ENCODE measurements around the gene COP1. TPM values are rescaled to one million over a fixed set of nuclear protein-coding genes. Genes with fewer than 3 reads are reported as not detected.

Gene COP1
- total RNA-seq, 1 experiment from 2014 or later = 71.0 TPM

GRCh38 chr1:176073524-176074157 is 133.4 kb downstream of the COP1 start:
- Histone ChIP-seq H3K9me3 (ENCODE audit: low read length) (no peaks in the 10 kb centered on the region), H3K79me2 (ENCODE audit: low read length) (peaks cover 81% of the 10 kb centered on the region), H3K9ac (ENCODE audit: low read length) (no peak overlapping the region), H3K4me2 (ENCODE audit: low read depth, low read length, poor library complexity, severe bottlenecking) (no peak overlapping the region), H2AFZ (ENCODE audit: low read length) (no peak overlapping the region), H3K4me3 (ENCODE audit: low read length) (no peak overlapping the region), H3K36me3 (ENCODE audit: insufficient read depth, low read length) (peaks cover 6% of the 10 kb centered on the region), H3K27me3 (ENCODE audit: low read length) (no peaks in the 10 kb centered on the region), H3K27ac (ENCODE audit: low read length) (no peak overlapping the region), H3K9me2 (replicated peaks; ENCODE audit: insufficient read depth, low read length) (no peaks in the 10 kb centered on the region), H3K4me1 (ENCODE audit: low read length) (peaks cover 12% of the 10 kb centered on the region), H4K20me1 (ENCODE audit: insufficient read depth, low read depth, low read length) (no peaks in the 10 kb centered on the region)
- peak; percentile 90 for DNase-seq

GRCh38 chr1:176068901-176069300 is 138.2 kb downstream of the COP1 start:
- Histone ChIP-seq H3K4me1 (ENCODE audit: low read length) (peaks cover 17% of the 10 kb centered on the region), H3K79me2 (ENCODE audit: low read length) (peaks cover 75% of the 10 kb centered on the region), H3K9me3 (ENCODE audit: low read length) (no peaks in the 10 kb centered on the region), H3K27ac (ENCODE audit: low read length) (no peak overlapping the region), H3K9me2 (replicated peaks; ENCODE audit: insufficient read depth, low read length) (no peaks in the 10 kb centered on the region), H3K4me3 (ENCODE audit: low read length) (no peak overlapping the region), H4K20me1 (ENCODE audit: insufficient read depth, low read depth, low read length) (no peaks in the 10 kb centered on the region), H3K27me3 (ENCODE audit: low read length) (no peaks in the 10 kb centered on the region), H3K9ac (ENCODE audit: low read length) (no peak overlapping the region), H2AFZ (ENCODE audit: low read length) (no peak overlapping the region), H3K36me3 (ENCODE audit: insufficient read depth, low read length) (no peaks in the 10 kb centered on the region), H3K4me2 (ENCODE audit: low read depth, low read length, poor library complexity, severe bottlenecking) (no peak overlapping the region)
- DNase-seq = no peak

GRCh38 chr1:176068256-176068655 is 138.8 kb downstream of the COP1 start:
- Histone ChIP-seq H3K79me2 (ENCODE audit: low read length) (peaks cover 75% of the 10 kb centered on the region), H3K36me3 (ENCODE audit: insufficient read depth, low read length) (no peaks in the 10 kb centered on the region), H3K9me3 (ENCODE audit: low read length) (no peaks in the 10 kb centered on the region), H2AFZ (ENCODE audit: low read length) (no peak overlapping the region), H3K27me3 (ENCODE audit: low read length) (no peaks in the 10 kb centered on the region), H3K4me2 (ENCODE audit: low read depth, low read length, poor library complexity, severe bottlenecking) (no peak overlapping the region), H3K4me1 (ENCODE audit: low read length) (peaks cover 17% of the 10 kb centered on the region), H3K4me3 (ENCODE audit: low read length) (no peak overlapping the region), H3K27ac (ENCODE audit: low read length) (no peak overlapping the region), H3K9ac (ENCODE audit: low read length) (no peak overlapping the region), H4K20me1 (ENCODE audit: insufficient read depth, low read depth, low read length) (no peaks in the 10 kb centered on the region), H3K9me2 (replicated peaks; ENCODE audit: insufficient read depth, low read length) (no peaks in the 10 kb centered on the region)
- no peak for DNase-seq

DNA sequence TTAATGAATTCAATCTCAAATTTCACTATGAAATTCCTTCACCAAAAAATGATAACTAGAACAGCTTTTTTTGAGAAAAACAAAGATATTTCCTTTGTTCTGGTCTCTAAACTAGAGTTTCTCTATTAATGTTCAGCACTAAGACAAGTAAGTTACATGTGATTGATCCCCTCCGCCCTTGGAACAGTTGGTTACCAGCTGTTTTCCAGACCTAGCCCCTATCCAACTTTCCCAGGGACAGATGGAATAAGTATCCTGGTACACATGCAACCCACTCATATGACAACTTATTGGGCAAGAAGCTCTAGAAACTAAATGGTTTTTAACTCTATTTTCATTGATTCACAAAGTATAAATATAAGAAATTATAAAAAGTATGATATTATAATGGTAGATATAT is 140.4 kb downstream of the COP1 start:
- Histone ChIP-seq H3K27ac (ENCODE audit: low read length) (no peak overlapping the region), H3K9ac (ENCODE audit: low read length) (no peak overlapping the region), H3K4me1 (ENCODE audit: low read length) (peaks cover 17% of the 10 kb centered on the region), H3K4me3 (ENCODE audit: low read length) (no peak overlapping the region), H3K4me2 (ENCODE audit: low read depth, low read length, poor library complexity, severe bottlenecking) (no peak overlapping the region), H3K9me2 (replicated peaks; ENCODE audit: insufficient read depth, low read length) (no peaks in the 10 kb centered on the region), H3K27me3 (ENCODE audit: low read length) (no peaks in the 10 kb centered on the region), H2AFZ (ENCODE audit: low read length) (no peak overlapping the region), H3K79me2 (ENCODE audit: low read length) (peaks cover 66% of the 10 kb centered on the region), H4K20me1 (ENCODE audit: insufficient read depth, low read depth, low read length) (no peaks in the 10 kb centered on the region), H3K9me3 (ENCODE audit: low read length) (no peaks in the 10 kb centered on the region), H3K36me3 (ENCODE audit: insufficient read depth, low read length) (no peaks in the 10 kb centered on the region)
- DNase-seq = no peak

DNA sequence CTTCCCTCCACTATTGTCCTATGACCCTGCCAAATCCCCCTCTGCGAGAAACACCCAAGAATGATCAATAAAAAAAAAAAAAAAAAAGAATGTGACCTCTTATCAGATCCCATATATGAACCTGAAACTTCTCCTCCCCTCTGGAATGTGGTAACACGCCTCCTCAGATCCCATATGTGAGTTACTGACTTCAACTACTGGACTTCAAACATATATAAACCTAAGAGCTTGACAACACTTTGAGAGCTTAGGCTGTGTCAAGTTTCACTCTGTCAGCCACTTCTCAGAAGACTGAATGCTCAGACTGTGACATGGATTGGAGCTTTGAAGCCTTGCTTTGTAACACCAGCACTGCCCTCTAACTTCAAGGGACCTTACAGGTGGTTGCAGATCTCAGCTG is 148.4 kb downstream of the COP1 start:
- Histone ChIP-seq H3K9ac (ENCODE audit: low read length) (no peak overlapping the region), H3K9me3 (ENCODE audit: low read length) (no peaks in the 10 kb centered on the region), H4K20me1 (ENCODE audit: insufficient read depth, low read depth, low read length) (no peaks in the 10 kb centered on the region), H3K36me3 (ENCODE audit: insufficient read depth, low read length) (no peaks in the 10 kb centered on the region), H3K4me3 (ENCODE audit: low read length) (no peak overlapping the region), H3K27ac (ENCODE audit: low read length) (no peak overlapping the region), H3K9me2 (replicated peaks; ENCODE audit: insufficient read depth, low read length) (no peaks in the 10 kb centered on the region), H3K4me2 (ENCODE audit: low read depth, low read length, poor library complexity, severe bottlenecking) (no peak overlapping the region), H3K79me2 (ENCODE audit: low read length) (peaks cover 38% of the 10 kb centered on the region), H3K4me1 (ENCODE audit: low read length) (no peaks in the 10 kb centered on the region), H2AFZ (ENCODE audit: low read length) (no peak overlapping the region), H3K27me3 (ENCODE audit: low read length) (no peaks in the 10 kb centered on the region)
- DNase-seq = no peak

DNA sequence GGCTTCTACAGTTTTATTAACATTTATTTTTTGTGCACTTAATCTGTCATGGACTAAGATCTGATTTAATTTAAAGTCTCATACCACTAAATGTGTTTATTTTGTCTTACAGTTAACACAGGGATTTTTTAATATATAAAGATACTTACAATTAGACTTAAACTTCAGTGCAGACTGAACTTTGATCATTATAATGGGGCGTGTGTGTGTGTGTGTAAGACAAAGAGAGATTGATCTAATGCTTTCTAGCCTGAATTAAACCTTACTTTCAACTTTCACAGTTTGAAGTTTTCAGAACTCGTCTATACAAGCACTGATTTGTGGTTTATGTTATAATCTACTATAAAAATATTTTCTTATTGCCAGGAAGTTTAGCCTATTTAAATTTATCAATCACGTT is 150.8 kb downstream of the COP1 start:
- Histone ChIP-seq H3K79me2 (ENCODE audit: low read length) (peaks cover 45% of the 10 kb centered on the region), H3K9ac (ENCODE audit: low read length) (no peak overlapping the region), H3K4me2 (ENCODE audit: low read depth, low read length, poor library complexity, severe bottlenecking) (no peak overlapping the region), H2AFZ (ENCODE audit: low read length) (no peak overlapping the region), H3K36me3 (ENCODE audit: insufficient read depth, low read length) (no peaks in the 10 kb centered on the region), H4K20me1 (ENCODE audit: insufficient read depth, low read depth, low read length) (no peaks in the 10 kb centered on the region), H3K4me1 (ENCODE audit: low read length) (no peaks in the 10 kb centered on the region), H3K9me2 (replicated peaks; ENCODE audit: insufficient read depth, low read length) (no peaks in the 10 kb centered on the region), H3K27me3 (ENCODE audit: low read length) (no peaks in the 10 kb centered on the region), H3K4me3 (ENCODE audit: low read length) (no peak overlapping the region), H3K9me3 (ENCODE audit: low read length) (no peaks in the 10 kb centered on the region), H3K27ac (ENCODE audit: low read length) (no peak overlapping the region)
- no peak for DNase-seq

DNA sequence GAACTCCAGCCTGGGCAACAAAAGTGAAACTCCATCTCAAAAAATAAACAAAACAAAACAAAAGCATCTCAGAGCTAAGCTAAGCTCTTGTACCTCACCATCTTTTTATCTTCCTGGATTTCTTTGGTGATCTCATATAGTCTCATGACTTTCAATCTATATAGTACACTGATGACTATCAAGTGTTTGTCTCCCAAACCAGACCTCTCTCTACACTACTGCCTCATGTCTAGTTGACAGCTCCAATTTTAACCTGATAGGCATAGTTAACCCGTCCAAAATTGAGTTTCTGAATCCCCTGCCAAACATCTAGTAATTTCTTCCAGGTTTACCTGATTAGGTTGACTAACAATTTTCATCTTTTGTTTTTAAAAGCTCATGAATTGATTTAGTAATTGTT is 151.7 kb downstream of the COP1 start:
- no peak overlapping the region for H3K4me3 ChIP-seq (ENCODE audit: low read length)
- H3K9ac ChIP-seq (ENCODE audit: low read length) = no peak overlapping the region
- DNase-seq = no peak
- no peaks in the 10 kb centered on the region for H4K20me1 ChIP-seq (ENCODE audit: insufficient read depth, low read depth, low read length)
- no peaks in the 10 kb centered on the region for H3K27me3 ChIP-seq (ENCODE audit: low read length)
- no peak overlapping the region for H3K4me2 ChIP-seq (ENCODE audit: low read depth, low read length, poor library complexity, severe bottlenecking)
- no peaks in the 10 kb centered on the region for H3K9me3 ChIP-seq (ENCODE audit: low read length)
- H3K79me2 ChIP-seq (ENCODE audit: low read length) = peaks cover 47% of the 10 kb centered on the region
- no peaks in the 10 kb centered on the region for H3K4me1 ChIP-seq (ENCODE audit: low read length)
- H3K27ac ChIP-seq (ENCODE audit: low read length) = no peak overlapping the region
- H2AFZ ChIP-seq (ENCODE audit: low read length) = no peak overlapping the region
- H3K9me2 ChIP-seq (replicated peaks; ENCODE audit: insufficient read depth, low read length) = no peaks in the 10 kb centered on the region
- no peaks in the 10 kb centered on the region for H3K36me3 ChIP-seq (ENCODE audit: insufficient read depth, low read length)

- Histone ChIP-seq H3K4me2 (ENCODE audit: low read depth, low read length, poor library complexity, severe bottlenecking) (no peak overlapping the region), H3K9me3 (ENCODE audit: low read length) (no peaks in the 10 kb centered on the region), H2AFZ (ENCODE audit: low read length) (no peak overlapping the region), H3K79me2 (ENCODE audit: low read length) (peaks cover 60% of the 10 kb centered on the region), H3K27me3 (ENCODE audit: low read length) (no peaks in the 10 kb centered on the region), H3K4me1 (ENCODE audit: low read length) (no peaks in the 10 kb centered on the region), H3K27ac (ENCODE audit: low read length) (no peak overlapping the region), H3K36me3 (ENCODE audit: insufficient read depth, low read length) (no peaks in the 10 kb centered on the region), H3K9me2 (replicated peaks; ENCODE audit: insufficient read depth, low read length) (no peaks in the 10 kb centered on the region), H4K20me1 (ENCODE audit: insufficient read depth, low read depth, low read length) (no peaks in the 10 kb centered on the region), H3K9ac (ENCODE audit: low read length) (no peak overlapping the region), H3K4me3 (ENCODE audit: low read length) (no peak overlapping the region)
- DNase-seq = no peak
Observed at GRCh38 chr1:176051902-176052518, 155.1 kb downstream of the COP1 start.

Data from Karpas-422 (cell line).